Spleen (tissue), 11 donors: ENCODE results near the gene IGFBP3. TPM values are rescaled to one million over a fixed set of nuclear protein-coding genes. Genes with fewer than 3 reads are reported as not detected.
"Not testable (repeated sequence)": the region's sequence is repeated elsewhere in the genome, so short reads cannot be mapped to it uniquely, and the experiment has no call there.

Experiments used
- DNase-seq: peaks from one replicate; pipeline ENCODE4 v3.0.0-alpha.2; 2020
- H3K27ac ChIP-seq, 8 donors: fragments of 200-600 bp; sonication (generic) in 7 of 8; 1 replicate in 4 of 8; 2 replicates in 4 of 8; pipeline versions ENCODE4 v1.5.0 to v1.8.0; 2016 to 2021; ENCODE audit warnings: inconsistent platforms in 4 of 8, mild to moderate bottlenecking in 4 of 8, moderate library complexity in 1 of 8
- H3K27me3 ChIP-seq, 7 donors: fragments of 200-600 bp; sonication (generic) in 6 of 7; replicated peaks in 1 of 7; 1 replicate in 4 of 7; 2 replicates in 3 of 7; pipeline versions ENCODE4 v1.5.0 to v1.8.0; 2016 to 2021; ENCODE audit warnings: inconsistent platforms in 3 of 7, mild to moderate bottlenecking in 1 of 7
- H3K36me3 ChIP-seq, 6 donors: fragments of 200-600 bp; sonication (generic) in 5 of 6; 1 replicate in 4 of 6; 2 replicates in 2 of 6; pipeline versions ENCODE4 v1.5.0 to v1.8.0; 2016 to 2021; ENCODE audit warnings: inconsistent platforms in 2 of 6
- H3K4me1 ChIP-seq, 6 donors: fragments of 200-600 bp; sonication (generic) in 5 of 6; 1 replicate in 3 of 6; 2 replicates in 3 of 6; pipeline versions ENCODE4 v1.5.0 to v1.8.0; 2016 to 2021; ENCODE audit warnings: inconsistent platforms in 3 of 6
- H3K4me3 ChIP-seq, 8 donors: fragments of 200-600 bp; sonication (generic) in 7 of 8; 1 replicate in 4 of 8; 2 replicates in 4 of 8; pipeline versions ENCODE4 v1.5.0 to v1.8.0; 2016 to 2021; ENCODE audit warnings: inconsistent platforms in 4 of 8, mild to moderate bottlenecking in 4 of 8, moderate library complexity in 2 of 8
- H3K9me3 ChIP-seq, 8 donors: fragments of 200-600 bp; sonication (generic) in 7 of 8; 1 replicate in 4 of 8; 2 replicates in 4 of 8; pipeline versions ENCODE4 v1.5.0 to v1.8.0; 2016 to 2021; ENCODE audit warnings: inconsistent platforms in 4 of 8
- CTCF ChIP-seq, 11 experiments: fragments of 200-600 bp in 7 of 11; fragments of 450-650 bp in 4 of 11; sonication (generic) in 4 of 11; IDR thresholded peaks in 8 of 11; conservative IDR thresholded peaks in 3 of 11; 1 replicate in 7 of 11; 2 replicates in 4 of 11; pipeline versions ENCODE4 v1.4.0 to v1.8.0; 2016 to 2021; ENCODE audit warnings: antibody characterized with exemption in 11 of 11, inconsistent platforms in 4 of 11, mild to moderate bottlenecking in 1 of 11
- POLR2A ChIP-seq, 3 donors: fragments of 450-650 bp; IDR thresholded peaks; one replicate each; pipeline ENCODE4 v1.5.1; 2017; ENCODE audit warnings: antibody characterized with exemption in 3 of 3, mild to moderate bottlenecking in 1 of 3
- POLR2AphosphoS5 ChIP-seq, 3 donors: sonication (generic); formaldehyde crosslinking; IDR thresholded peaks; one replicate each; pipeline ENCODE4 v1.5.1; 2017; ENCODE audit warnings: antibody characterized with exemption in 3 of 3
- WGBS, 5 donors: extraction: QIAGEN DNeasy Blood & Tissue Kit in 3 of 5; methylation state at CpG; one replicate each; pipeline versions ENCODE4 v1.1.5 to v1.1.7; 2013 to 2018; 5-methylcytosine and 5-hydroxymethylcytosine counted together
- intact Hi-C: fragments of 100-400 bp; cut with DNase I; formaldehyde crosslinking; loops from one replicate; pipeline ENCODE4 v1.15.0; 2023; ENCODE audit warnings: low total_unique reads
- polyA plus RNA-seq, 3 donors: library from polyadenylated mRNA; stranded (reverse); fragments of 200-250 nt; gene quantifications; one replicate each; pipeline ENCODE4 v1.2.1, GENCODE V29; 2013
- total RNA-seq, 7 donors: library from RNA; depleted of rRNA in 3 of 7; stranded (reverse); fragments of >200 nt in 3 of 7; fragmentation: NEBNext Ultra II Directional in 4 of 7; extraction: Animal tissue kit (Norgen Biotek cat#: 25700) in 4 of 7; gene quantifications; one replicate each; pipeline versions ENCODE4 v1.1.0 to v1.2.1, GENCODE V29; 2016 to 2021
- donor health status: healthy with polysubstance abuse.
- donor health status: DM: no; HTN: no; CAD: no; lungs with moderate emphysema.
- donor health status: DM: no; HTN: no; CAD: no.
- donor health status: Bipolar disorder and iron deficiency.
- donor health status: healthy.
- donor health status: DM: no; HTN: no; CAD: no.
- donor health status: DM: yes; HTN: yes; CAD: no.

IGFBP3 gene
- total and polyA plus RNA-seq, 10 donors: 27.2 to 165 (median 79.8) TPM

GRCh38 chr7:45957721-45958120 lies 36.6 kb upstream of the IGFBP3 start:
- TF ChIP-seq POLR2AphosphoS5 (IDR thresholded peaks at IDR 0.05) (no peak), CTCF (IDR thresholded peaks at IDR 0.05 in 8 of 11, conservative IDR thresholded peaks at IDR 0.05 in 3 of 11) (no peak)
- H3K9me3 ChIP-seq: peaks cover 0 to 19% (median 12%) of the 10 kb centered on the region in 8 donors
- H3K4me3 ChIP-seq: no peak overlapping the region
- no peaks in the 10 kb centered on the region for H3K36me3 ChIP-seq
- no peaks in the 10 kb centered on the region for H3K4me1 ChIP-seq
- WGBS, 5 donors: 79 to 88% (median 82%) methylated on average over 3 of the region's 3 CpGs
- H3K27ac ChIP-seq: no peak overlapping the region
- intact Hi-C loops: no loop called here
- H3K27me3 ChIP-seq: no peaks in the 10 kb centered on the region
- no peak for DNase-seq

- intact Hi-C loops: no loop called here
- 82 to 95% (median 91%) methylated on average over 1 of the region's 1 CpG for WGBS, 5 donors
- DNase-seq: no peak
Observed at GRCh38 chr7:45955286-45955685, 34.2 kb upstream of the IGFBP3 start.

GRCh38 chr7:45953055-45953454 lies 32.0 kb upstream of the IGFBP3 start:
- intact Hi-C loops, H3K4me3 ChIP-seq, DNase-seq, H3K27ac ChIP-seq, H3K27me3 ChIP-seq, H3K36me3 ChIP-seq, H3K4me1 ChIP-seq: not testable (repeated sequence)
- 83 to 96% (median 93%) methylated on average over 21 to 23 of the region's 23 CpGs for WGBS, 5 donors
- peaks cover 0 to 19% (median 12%) of the 10 kb centered on the region in 8 donors for H3K9me3 ChIP-seq

More at GRCh38 chr7:45955286-45955685, 34.2 kb upstream of the IGFBP3 start:
- H3K27ac ChIP-seq: no peak overlapping the region
- H3K4me1 ChIP-seq: no peaks in the 10 kb centered on the region
- H3K36me3 ChIP-seq: no peaks in the 10 kb centered on the region
- TF ChIP-seq POLR2A (IDR thresholded peaks at IDR 0.05) (no peak), CTCF (IDR thresholded peaks at IDR 0.05 in 8 of 11, conservative IDR thresholded peaks at IDR 0.05 in 3 of 11) (no peak), POLR2AphosphoS5 (IDR thresholded peaks at IDR 0.05) (no peak)
- H3K4me3 ChIP-seq: no peak overlapping the region
- H3K9me3 ChIP-seq: peaks cover 0 to 19% (median 12%) of the 10 kb centered on the region in 8 donors
- no peaks in the 10 kb centered on the region for H3K27me3 ChIP-seq

- no peaks in the 10 kb centered on the region for H3K4me1 ChIP-seq
- intact Hi-C loops: no loop called here
- H3K36me3 ChIP-seq: no peaks in the 10 kb centered on the region
- H3K27ac ChIP-seq: no peak overlapping the region
- no peak overlapping the region for H3K4me3 ChIP-seq
- H3K27me3 ChIP-seq: no peaks in the 10 kb centered on the region
- 92 to 96% (median 94%) methylated on average over 6 of the region's 6 CpGs for WGBS, 5 donors
- peaks cover 0 to 9% (median 0%) of the 10 kb centered on the region in 8 donors for H3K9me3 ChIP-seq
- TF ChIP-seq CTCF (IDR thresholded peaks at IDR 0.05 in 8 of 11, conservative IDR thresholded peaks at IDR 0.05 in 3 of 11): no peak
- no peak for TF ChIP-seq POLR2A (IDR thresholded peaks at IDR 0.05)
- no peak for TF ChIP-seq POLR2AphosphoS5 (IDR thresholded peaks at IDR 0.05)
- DNase-seq: no peak
Observed at GRCh38 chr7:45944058-45944457, 23.0 kb upstream of the IGFBP3 start.

GRCh38 chr7:45940939-45941338 lies 19.9 kb upstream of the IGFBP3 start:
- no peak for TF ChIP-seq POLR2AphosphoS5 (IDR thresholded peaks at IDR 0.05)
- TF ChIP-seq POLR2A (IDR thresholded peaks at IDR 0.05): no peak
- no peak for TF ChIP-seq CTCF (IDR thresholded peaks at IDR 0.05 in 8 of 11, conservative IDR thresholded peaks at IDR 0.05 in 3 of 11)
- Histone ChIP-seq H3K4me3 (peak overlapping the region in 6 of 8 donors; percentile 12 to 62 (median 28)), H3K4me1 (no peaks in the 10 kb centered on the region), H3K27ac (peak overlapping the region in 2 of 8 donors; percentile 38 to 42), H3K27me3 (no peaks in the 10 kb centered on the region), H3K9me3 (peaks cover 0 to 9% (median 0%) of the 10 kb centered on the region in 8 donors), H3K36me3 (no peaks in the 10 kb centered on the region)
- WGBS, 5 donors: 48 to 66% (median 62%) methylated on average over 7 of the region's 7 CpGs
- intact Hi-C loops: no loop called here
- DNase-seq: no peak
